Measurements from ENCODE around the gene ARG1.

- TF ChIP-seq CTCF (IDR thresholded peaks at IDR 0.05) = no peak
- TF ChIP-seq POLR2A (IDR thresholded peaks at IDR 0.05) = no peak
Observed at GRCh38 chr6:131586543-131586942, 13.5 kb downstream of the ARG1 start.

Measured in tibial nerve (tissue), 3 donors.